GM12891 (cell line): ENCODE measurements around the gene SAC3D1.

Experiments used
- PAX5 ChIP-seq: IDR thresholded peaks from 2 replicates; pipeline ENCODE4 v1.6.1; 2011; ENCODE audit warnings: low read length, moderate library complexity, mild to moderate bottlenecking; ENCODE audit not compliant: insufficient read depth, severe bottlenecking
- POLR2A ChIP-seq: IDR thresholded peaks from 2 replicates; pipeline ENCODE4 v1.6.1; 2011; ENCODE audit warnings: low read depth, low read length, control low read depth
- POLR2AphosphoS5 ChIP-seq: IDR thresholded peaks from 2 replicates; pipeline ENCODE4 v1.6.1; 2011; ENCODE audit warnings: low read depth, low read length, control low read depth

- no peak; the same call in 1 of the 2 replicates for TF ChIP-seq POLR2A
- TF ChIP-seq POLR2AphosphoS5, result no peak
- peak; percentile 3 for TF ChIP-seq PAX5
Measured at GRCh38 chr11:65040847-65041622, at the start of gene SAC3D1.
